Activated CD8-positive, alpha-beta memory T cell treated with anti-CD3 and anti-CD28 coated beads, Interleukin-2, amount 50 U/mL, for 1 hour (primary cell): Measurements from ENCODE around the gene TBL3.
A peak's percentile ranks its signal among the peaks of the same experiment; 100 is the strongest.

ENCODE experiments used
- DNase-seq: peaks from one replicate; pipeline ENCODE4 v3.0.0-alpha.2; 2020; ENCODE audit errors: extremely low read depth

Gene TBL3

DNA sequence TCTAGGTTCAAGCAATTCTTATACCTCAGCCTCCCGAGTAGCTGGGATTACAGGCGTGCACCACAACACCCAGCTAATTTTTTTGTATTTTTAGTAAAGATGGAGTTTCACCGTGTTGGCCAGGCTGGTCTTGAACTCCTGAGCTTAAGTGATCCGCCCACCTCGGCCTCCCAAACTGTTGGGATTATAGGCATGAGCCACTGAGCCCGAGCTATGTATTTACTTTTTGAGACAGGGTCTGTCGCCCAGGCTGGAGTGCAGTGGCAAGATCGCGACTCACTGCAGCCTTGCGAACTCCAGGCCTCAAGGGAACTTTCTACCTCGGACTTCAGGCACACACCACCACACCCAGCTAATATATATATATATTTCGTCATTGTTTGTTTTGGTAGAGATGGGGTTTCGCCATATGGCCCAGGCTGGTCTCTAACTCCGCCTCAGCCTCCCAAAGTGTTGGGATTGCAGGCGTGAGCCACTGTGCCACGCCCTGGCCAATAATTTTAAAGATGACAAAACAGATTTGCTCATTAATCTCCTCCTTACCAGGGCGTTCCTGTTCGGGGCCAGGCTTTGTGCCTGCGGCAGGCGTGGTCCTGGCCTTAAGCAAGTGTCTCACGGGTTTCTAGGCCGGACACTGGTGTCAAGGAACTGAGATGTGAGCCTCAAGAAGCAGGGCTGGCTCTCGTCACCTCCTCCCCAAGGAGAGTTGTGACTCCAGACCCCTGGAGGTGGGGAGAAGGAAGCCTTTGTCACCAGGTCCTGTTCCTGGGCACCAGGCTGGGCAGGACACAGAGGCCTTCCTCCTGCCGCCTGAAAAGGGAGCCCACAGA is 43.5 kb downstream of the TBL3 start:
- DNase-seq = no peak

DNA sequence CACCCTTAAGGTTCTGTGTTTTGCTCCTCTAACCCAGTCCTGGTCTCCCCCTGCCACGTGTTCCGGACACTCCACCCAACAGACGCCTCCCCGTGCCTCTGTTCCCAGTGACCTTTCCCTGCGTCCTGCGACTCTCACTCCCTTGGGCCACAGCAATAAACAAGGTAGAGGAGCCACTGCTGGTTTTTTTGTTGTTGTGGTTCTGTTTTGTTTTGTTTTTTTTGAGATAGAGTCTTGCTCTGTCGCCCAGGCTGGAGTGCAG is 44.0 kb downstream of the TBL3 start:
- no peak for DNase-seq

DNA sequence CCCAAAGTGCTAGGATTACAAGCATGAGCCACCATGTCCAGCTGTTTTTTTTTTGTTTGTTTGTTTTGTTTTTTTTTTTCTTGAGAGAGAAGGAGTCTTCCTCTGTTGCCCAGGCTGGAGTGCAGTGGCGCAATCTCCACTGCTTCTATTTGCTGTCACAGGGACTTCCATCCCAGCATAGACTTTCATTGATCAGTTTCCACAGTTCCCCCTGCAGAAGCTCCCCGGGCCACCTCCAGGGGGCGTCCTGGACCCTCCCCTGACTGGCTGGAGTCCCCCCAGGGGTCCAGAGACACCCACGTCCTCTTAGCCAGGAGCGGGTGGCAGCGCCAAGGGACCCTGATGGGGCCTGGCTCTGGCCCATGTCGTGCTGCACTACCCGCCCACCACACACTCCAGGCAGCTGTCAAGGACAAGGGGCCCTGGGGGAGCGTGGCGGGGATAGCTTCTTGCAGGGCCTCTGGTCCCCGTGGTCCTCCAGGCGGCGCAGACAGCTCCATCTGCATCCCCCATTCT is 44.6 kb downstream of the TBL3 start:
- DNase-seq = no peak

DNA sequence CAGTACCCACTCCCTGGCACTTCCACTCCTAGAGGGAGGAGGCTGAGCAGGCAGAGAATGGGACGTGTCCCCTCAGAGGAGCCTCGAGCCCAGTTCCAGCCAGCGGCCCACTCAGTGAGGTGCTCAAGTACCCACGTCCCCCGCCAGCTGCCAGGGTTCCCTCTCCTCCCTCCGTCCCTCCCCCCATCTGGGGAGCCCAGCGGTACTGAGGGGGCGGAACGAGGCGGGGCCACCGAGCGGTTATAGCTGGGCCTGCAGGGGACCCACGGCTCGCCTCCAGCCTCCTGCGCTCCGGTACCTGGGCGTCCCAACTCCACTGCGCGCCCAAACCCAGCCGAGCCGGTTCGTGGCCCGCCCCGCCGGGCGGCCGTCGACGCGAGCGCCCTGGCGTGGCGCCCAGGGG is 47.7 kb downstream of the TBL3 start, which contains the start of gene NPW:
NPW (plus strand) TSS at position 268 of the 403 bp plus-strand sequence.
- DNase-seq = no peak

DNA sequence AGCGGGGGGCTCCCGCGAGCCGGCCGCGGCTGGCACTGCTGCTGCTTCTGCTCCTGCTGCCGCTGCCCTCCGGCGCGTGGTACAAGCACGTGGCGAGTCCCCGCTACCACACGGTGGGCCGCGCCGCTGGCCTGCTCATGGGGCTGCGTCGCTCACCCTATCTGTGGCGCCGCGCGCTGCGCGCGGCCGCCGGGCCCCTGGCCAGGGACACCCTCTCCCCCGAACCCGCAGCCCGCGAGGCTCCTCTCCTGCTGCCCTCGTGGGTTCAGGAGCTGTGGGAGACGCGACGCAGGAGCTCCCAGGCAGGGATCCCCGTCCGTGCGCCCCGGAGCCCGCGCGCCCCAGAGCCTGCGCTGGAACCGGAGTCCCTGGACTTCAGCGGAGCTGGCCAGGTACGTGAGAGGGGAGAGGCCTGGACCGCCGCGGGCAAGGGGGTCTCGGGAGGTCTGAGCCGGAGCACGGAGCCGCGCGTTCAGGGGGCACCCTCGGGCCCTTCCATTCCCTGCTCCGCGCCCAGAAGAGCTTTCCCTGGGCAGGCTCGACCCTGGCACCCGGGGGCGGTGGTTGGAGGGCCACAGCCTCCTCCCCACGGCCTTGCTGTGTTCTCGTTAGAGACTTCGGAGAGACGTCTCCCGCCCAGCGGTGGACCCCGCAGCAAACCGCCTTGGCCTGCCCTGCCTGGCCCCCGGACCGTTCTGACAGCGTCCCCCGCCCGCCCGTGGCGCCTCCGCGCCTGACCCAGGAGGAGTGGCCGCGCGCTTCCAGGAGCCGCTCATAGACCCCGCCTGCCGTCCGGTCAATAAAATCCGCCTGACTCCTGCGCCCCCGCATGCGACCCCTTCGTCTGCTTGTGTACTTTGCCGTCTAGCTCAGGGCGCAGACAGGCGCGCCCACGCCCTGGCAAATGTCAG is 48.3 kb downstream of the TBL3 start:
- no peak for DNase-seq

DNA sequence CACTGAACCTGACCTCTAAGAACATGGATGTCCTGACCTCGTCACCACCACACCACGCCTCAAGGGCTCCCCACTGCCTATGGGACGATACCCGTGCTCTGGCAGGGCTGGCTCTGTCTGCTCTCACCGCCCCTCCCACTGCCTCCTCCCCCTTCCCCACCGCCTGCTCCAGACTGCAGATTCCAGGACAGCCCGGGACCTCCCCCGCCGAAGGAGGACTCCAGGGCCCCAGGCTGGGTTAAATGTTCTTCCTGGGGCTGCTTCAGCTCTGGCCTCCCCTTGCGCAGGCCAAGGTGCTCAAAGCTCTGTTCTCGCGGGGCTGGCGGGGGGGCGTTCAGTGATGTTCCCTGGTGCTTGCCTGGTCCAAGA is 50.9 kb downstream of the TBL3 start:
- DNase-seq = no peak

DNA sequence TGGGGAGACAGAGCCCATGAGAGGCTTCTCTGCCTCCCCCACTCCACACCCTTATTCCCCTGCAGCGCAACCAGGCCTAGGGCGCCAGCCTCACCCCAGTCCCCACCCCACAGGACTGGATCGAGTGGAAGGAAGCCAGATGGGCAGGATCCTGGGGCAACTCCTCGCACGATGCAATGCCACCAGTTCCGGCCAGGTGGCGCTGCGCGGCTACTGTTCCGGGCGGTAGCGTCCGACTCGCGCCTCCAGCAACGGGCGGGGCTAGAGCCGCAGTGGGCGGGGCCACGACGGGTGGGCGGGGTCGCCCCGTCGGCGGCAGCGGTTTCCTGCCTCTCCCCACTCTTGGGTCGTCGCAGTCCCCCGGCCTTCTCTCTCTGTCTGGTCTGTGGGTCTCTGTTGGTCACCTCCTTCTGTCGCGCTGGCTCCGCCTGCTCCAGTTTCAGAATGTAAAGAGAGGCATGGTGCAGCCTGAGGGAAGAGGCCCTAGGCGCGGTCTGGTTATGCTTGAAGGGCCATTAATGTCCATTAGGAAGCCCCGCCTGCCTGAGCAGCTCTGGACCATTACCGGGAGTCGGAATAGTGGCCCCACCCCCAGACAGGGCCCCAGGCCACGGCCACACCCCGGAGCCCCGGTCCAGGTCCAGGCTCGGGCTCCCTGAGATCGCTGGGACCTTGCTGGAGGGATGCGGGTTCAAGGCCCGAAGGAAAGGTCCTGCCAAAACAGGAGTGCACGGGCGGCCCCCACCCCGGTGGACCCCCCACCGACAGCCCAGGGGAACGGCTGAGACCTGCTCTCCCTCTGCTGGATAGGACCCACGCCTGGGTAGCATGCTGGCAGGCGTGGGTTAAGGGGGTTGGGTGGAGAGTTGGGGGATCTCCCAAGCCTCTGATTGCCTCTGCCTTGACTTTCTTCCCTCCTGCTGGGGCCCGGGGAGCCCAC is 51.5 kb downstream of the TBL3 start:
- DNase-seq = peak; percentile 69

DNA sequence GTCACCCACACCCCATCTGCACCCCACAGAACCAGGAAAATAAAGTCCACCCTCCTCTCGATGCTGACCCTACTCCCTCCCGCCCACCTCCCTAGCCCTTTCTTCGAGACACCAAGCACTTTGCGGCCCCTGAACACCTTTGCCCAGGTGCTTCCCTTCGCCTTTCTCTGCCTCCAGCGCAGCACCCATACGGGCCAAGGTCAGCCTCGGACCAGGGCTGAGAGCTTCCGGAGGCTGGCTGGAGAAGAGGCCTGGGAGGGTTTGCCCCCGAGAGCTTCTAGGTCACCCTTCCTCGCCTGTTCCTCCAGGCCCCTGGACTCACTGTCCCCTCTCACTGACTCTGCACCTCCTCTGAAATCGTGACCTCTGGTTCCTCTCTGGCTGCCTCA is 52.2 kb downstream of the TBL3 start:
- DNase-seq = no peak

DNA sequence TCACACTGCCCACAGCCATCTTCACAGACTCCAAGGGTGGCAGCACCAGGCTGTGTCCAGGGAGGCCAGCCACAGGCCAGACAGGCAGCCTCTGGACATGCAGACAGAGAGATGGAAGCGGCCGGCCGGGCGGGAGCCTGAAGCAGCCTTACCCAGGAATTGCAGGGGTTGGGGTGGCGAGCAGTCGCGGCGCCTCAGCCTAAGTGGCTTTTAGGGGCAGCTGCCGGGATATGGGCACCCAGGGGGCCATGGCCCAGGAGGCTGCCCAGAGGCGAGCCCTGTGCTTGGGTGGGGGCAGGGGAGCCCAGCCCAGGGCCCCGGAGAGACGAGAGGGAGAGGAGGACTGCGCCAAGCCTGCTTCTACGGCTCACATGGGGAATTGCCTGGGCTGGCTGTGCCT is 53.4 kb downstream of the TBL3 start:
- DNase-seq = no peak

DNA sequence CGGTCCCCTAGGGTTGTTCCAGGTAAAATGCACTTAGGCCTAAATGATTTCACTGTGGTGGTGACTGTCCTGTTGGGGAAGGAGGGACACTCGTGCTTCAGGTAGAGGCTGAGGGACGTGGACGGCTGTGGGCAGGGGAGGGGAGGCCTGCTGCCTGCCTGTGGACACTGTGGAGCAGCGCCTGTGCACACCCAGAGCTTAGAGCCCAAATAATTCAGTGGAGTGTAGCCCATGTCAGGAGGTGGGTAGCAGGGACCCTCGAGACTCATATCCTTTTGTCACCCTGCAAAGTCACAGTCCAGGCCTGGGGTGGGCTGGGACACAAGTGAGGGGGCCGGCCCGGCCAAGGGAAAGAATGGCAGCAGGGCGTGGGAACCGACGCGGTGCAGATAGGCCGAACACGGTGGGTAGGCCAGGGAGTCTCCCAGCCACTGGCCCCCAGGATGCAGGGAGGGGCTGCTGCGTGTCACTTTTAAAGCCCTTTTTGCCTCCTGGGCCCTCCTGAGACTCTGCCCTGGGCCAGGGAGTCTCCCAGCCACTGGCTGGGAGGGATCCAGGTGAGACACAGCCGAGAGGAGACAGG is 54.1 kb downstream of the TBL3 start:
- no peak for DNase-seq

DNA sequence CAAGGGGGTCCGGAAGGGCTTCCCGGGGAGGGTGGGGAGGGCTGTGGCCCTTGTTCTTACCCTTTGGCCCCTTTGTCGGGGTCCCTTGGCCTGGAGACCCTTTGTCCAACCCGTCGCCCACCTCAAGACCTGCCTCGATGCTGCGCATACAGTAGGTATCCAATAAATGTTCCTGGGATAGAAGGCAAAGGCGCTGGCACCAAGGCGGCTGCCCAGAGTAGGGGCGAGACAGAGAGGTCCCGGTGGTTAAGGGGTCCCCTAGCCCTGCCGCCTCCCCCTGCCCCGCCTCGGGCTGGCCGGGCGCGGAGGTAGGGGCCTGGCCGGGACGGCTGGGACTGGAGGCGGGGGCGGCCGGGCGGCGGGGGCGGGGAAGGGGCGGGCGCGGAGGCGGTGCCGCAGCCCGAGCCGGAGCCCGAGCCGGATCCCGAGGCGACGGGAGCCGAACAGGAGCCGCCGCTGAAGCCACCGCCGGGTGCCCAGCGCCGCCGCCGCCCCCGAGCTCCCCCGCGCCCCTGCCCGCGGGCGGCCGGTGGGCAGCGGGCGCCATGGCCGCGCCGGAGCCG is 54.7 kb downstream of the TBL3 start, which contains the start of gene NHERF2:
NHERF2 (plus strand) TSS at position 442 of the 563 bp plus-strand sequence; CDS start at position 546, 104 bp downstream.
- DNase-seq = no peak

DNA sequence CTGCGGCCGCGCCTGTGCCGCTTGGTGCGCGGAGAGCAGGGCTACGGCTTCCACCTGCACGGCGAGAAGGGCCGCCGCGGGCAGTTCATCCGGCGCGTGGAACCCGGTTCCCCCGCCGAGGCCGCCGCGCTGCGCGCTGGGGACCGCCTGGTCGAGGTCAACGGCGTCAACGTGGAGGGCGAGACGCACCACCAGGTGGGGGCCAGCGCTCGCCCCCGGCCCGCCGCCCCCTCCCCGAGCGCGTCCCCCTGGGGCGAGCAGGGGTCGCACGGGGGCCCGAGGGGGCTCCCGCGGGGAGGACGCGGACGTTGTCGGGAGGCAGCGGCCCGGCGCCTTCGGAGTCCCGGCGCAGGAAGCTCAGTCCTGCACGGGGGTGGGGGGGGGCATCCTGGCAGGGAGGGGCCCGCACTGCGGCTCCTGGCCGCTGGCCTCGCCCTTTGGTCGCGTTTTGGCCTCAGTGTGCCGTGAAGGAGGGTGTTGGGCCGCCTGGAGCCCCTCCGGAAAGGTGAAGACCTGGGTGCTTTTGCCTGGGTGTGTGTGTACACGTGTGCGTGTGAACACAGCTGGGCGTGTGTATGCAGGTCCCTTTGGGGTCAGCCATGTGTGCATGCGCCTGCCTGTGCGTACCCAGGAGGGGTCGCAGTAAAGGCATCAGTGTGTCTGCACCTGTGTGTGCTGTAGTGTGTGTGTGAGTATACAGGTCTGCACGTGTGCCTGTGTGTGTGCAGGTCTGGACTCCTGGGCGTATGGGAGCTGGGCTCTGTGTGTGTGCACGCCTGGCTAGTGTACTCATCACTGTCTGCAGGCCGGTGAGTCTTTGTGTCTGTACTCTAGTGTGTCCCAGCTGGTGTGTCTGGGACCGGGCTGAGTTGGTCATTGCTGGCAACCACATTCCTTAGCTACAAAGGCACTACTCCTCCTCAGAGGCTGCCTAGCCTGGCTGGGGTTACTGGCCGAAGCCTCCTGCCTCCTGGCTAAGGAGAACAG is 55.5 kb downstream of the TBL3 start:
- DNase-seq = no peak

DNA sequence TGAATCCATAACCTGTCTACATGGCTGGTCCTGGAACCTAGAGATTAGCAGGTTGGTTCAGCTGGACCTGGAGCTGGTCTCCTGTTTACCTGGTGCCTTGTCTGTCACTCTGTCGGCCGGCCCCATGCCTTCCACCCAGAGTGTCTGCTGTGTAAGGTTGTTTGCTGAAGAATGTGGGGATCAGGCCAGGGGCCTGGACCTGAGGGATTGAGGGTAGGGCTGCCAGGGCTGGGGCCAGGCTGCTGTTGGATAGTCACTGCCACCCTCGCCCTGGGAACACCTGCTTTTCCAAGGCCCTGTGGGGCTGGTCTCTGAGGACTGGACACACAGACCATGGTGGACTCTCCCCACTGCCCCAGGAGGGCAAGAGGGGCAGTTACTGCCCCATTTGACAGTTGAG is 56.3 kb downstream of the TBL3 start:
- DNase-seq = no peak

DNA sequence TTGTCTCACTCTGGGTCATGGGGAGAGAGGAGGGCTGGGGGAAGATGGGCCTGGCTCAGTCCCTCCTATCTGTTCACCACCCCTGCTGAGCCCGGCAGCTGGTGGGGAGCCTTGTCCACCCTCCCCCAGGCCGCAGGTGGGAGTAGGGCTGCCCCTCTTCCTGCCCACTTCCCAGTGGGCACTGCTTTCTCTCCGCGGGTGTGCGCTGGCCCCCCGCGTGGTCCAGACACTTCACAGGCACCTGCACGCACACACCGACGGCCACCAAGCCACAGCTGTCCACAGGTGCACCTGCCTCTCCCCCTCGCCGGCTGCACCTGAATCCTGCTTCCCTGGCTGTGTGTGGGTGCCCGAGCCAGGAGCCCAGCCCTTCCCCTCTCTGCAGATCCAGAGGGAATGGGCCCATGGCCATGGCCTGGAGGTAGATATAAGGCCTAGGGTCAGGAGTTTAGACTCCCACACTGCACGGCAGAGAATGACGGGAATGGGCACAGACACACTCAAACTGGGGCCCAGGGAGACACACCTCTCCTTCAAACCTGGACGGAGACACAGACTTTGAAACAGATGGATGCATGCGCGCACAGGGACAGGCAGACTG is 56.9 kb downstream of the TBL3 start:
- DNase-seq = no peak

DNA sequence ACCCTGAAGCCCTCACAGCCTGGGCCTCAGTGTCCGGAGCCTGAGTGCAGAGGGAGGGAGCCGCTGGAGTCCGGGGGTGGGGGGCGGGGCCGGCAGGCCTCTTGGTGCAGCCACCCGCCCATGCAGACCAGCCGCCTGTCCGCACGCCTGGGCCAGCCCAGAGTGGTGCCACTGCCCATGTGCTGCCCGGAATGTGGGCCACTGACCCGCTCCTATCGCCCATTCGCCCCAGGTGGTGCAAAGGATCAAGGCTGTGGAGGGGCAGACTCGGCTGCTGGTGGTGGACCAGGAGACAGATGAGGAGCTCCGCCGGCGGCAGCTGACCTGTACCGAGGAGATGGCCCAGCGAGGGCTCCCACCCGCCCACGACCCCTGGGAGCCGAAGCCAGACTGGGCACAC is 57.5 kb downstream of the TBL3 start:
- DNase-seq = no peak

DNA sequence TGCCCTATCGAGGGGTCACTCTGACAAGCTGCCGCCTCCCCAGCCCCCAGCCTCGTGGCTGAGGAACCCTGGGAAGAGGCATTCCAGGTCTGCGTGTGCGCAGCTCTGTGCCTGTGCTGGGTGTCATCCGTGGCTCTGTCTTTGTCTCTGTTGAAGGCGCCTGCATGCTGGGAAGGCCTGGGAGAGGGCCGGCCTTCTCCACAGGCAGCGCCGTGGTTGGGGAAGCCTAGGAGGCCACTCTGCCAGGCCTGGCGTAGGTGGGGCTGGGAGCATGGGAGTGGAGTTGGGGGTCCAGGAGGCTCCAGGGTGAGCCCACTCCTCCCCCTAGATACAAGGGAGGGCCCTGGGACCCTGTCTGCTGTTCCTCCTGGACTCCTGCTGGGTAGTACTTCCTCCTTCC is 58.2 kb downstream of the TBL3 start:
- no peak for DNase-seq

DNA sequence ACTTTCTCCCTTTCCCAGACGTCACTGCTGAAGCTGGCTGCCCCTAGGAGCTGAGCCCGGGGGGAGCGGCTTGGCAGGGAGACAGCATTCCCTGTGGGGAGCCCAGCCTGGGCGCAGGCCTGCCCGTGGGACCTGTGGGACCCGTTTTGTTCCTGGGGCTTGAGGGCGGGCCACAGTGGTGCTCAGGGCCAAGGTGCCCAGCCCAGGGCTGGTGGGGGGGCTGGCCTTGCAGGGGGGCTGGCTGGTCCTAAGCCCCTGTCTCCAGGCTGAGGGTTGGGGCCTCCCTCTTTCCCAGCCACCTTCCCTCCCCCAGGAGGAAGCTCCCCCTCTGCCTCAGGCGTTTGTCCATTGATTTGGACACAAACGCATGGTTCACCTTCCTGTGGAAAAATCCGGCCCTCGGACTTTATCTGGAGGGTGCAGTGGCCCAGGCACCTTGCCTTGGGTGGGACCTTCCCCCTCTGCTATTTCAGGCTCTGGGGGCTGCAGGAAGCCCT is 59.3 kb downstream of the TBL3 start:
- no peak for DNase-seq
